GM19099 (cell line): Measurements from ENCODE around the gene FAM174B.

ENCODE experiments used
- POLR2A ChIP-seq: IDR thresholded peaks from 3 replicates; pipeline ENCODE4 v1.6.1; 2011; ENCODE audit warnings: low read depth; ENCODE audit not compliant: insufficient read length; ENCODE audit errors: extremely low read depth

The FAM174B gene

GRCh38 chr15:92617549-92618520 lies 37.7 kb downstream of the FAM174B start:
- TF ChIP-seq POLR2A = no peak

GRCh38 chr15:92616621-92617548 lies 38.7 kb downstream of the FAM174B start:
- no peak for TF ChIP-seq POLR2A

- TF ChIP-seq POLR2A = no peak
Measured at GRCh38 chr15:92614791-92615785, 40.5 kb downstream of the FAM174B start.

- TF ChIP-seq POLR2A = no peak
Measured at GRCh38 chr15:92614301-92614700, 41.3 kb downstream of the FAM174B start.

- no peak for TF ChIP-seq POLR2A
Measured at GRCh38 chr15:92613841-92614240, 41.7 kb downstream of the FAM174B start.

GRCh38 chr15:92612891-92613290 lies 42.7 kb downstream of the FAM174B start:
- no peak for TF ChIP-seq POLR2A

- TF ChIP-seq POLR2A = no peak
Measured at GRCh38 chr15:92611995-92612745, 43.4 kb downstream of the FAM174B start.

- no peak for TF ChIP-seq POLR2A
Measured at GRCh38 chr15:92611150-92611549, 44.4 kb downstream of the FAM174B start.

- no peak for TF ChIP-seq POLR2A
Measured at GRCh38 chr15:92610101-92610520, 45.5 kb downstream of the FAM174B start.

GRCh38 chr15:92608866-92609700 lies 46.5 kb downstream of the FAM174B start:
- no peak for TF ChIP-seq POLR2A

GRCh38 chr15:92606126-92606835 lies 49.3 kb downstream of the FAM174B start:
- TF ChIP-seq POLR2A = no peak
